Measurements from ENCODE around the gene NHS.

GRCh38 chrX:17464194-17464593 lies 89.2 kb downstream of the NHS start:
- TF ChIP-seq POLR2A (IDR thresholded peaks at IDR 0.05) (no peak), CTCF (IDR thresholded peaks at IDR 0.05) (no peak)
